Mesenchymal stem cell (in vitro differentiated cells and primary cell): ENCODE measurements around the gene COL23A1.

Experiments
- DNase-seq: peaks from one replicate; pipeline ENCODE4 v3.0.0-alpha.2; 2013
- H2AFZ ChIP-seq: one replicate; pipeline ENCODE4 v1.6.1; 2013; ENCODE audit warnings: low read depth, mild to moderate bottlenecking, control low read depth, inconsistent platforms, low read length, moderate library complexity
- H2AK5ac ChIP-seq: 2 replicates; pipeline ENCODE4 v1.6.1; 2013; ENCODE audit warnings: low read length, moderate library complexity, mild to moderate bottlenecking, inconsistent platforms; ENCODE audit not compliant: severe bottlenecking
- H2BK120ac ChIP-seq: one replicate; pipeline ENCODE4 v1.6.1; 2013; ENCODE audit warnings: low read depth, mild to moderate bottlenecking, inconsistent platforms, low read length, moderate library complexity
- H2BK12ac ChIP-seq, 2 experiments: one replicate each; pipeline ENCODE4 v1.6.1; 2013; ENCODE audit warnings: inconsistent platforms in 2 of 2, low read length in 2 of 2, mild to moderate bottlenecking in 2 of 2, moderate library complexity in 2 of 2, control low read depth in 1 of 2
- H2BK15ac ChIP-seq: one replicate; pipeline ENCODE4 v1.6.1; 2013; ENCODE audit warnings: mild to moderate bottlenecking, low read depth, inconsistent platforms; ENCODE audit not compliant: poor library complexity, severe bottlenecking
- H2BK5ac ChIP-seq: 2 replicates; pipeline ENCODE4 v1.6.1; 2013; ENCODE audit warnings: low read depth, mild to moderate bottlenecking, low read length, control low read depth, inconsistent platforms; ENCODE audit not compliant: poor library complexity, severe bottlenecking
- H3K14ac ChIP-seq, 2 experiments: one replicate each; pipeline ENCODE4 v1.6.1; 2013; ENCODE audit warnings: inconsistent platforms in 2 of 2, low read length in 2 of 2, control low read depth in 1 of 2, mild to moderate bottlenecking in 1 of 2, moderate library complexity in 1 of 2
- H3K18ac ChIP-seq, 2 experiments: one replicate each; pipeline ENCODE4 v1.6.1; 2013; ENCODE audit warnings: inconsistent platforms in 2 of 2, low read length in 2 of 2, control low read depth in 1 of 2, low read depth in 1 of 2, mild to moderate bottlenecking in 1 of 2
- H3K23ac ChIP-seq, 2 experiments: one replicate each; pipeline ENCODE4 v1.6.1; 2013; ENCODE audit warnings: inconsistent platforms in 2 of 2, low read length in 2 of 2, mild to moderate bottlenecking in 2 of 2, moderate library complexity in 2 of 2, control low read depth in 1 of 2
- H3K27ac ChIP-seq: 2 replicates; pipeline ENCODE4 v1.5.1; 2013; ENCODE audit warnings: mild to moderate bottlenecking, moderate library complexity, low read length, control low read depth, inconsistent platforms; ENCODE audit not compliant: poor library complexity, severe bottlenecking
- H3K27me3 ChIP-seq, 2 experiments: 2 replicates each; pipeline versions ENCODE4 v1.6.1 to v1.7.0; 2013; ENCODE audit warnings: low read length in 2 of 2, mild to moderate bottlenecking in 2 of 2, moderate library complexity in 2 of 2, control low read depth in 1 of 2, inconsistent platforms in 1 of 2; ENCODE audit not compliant: control insufficient read depth in 1 of 2, insufficient read depth in 1 of 2
- H3K36me3 ChIP-seq, 2 experiments: 2 replicates each; pipeline versions ENCODE4 v1.6.1 to v1.7.0; 2013; ENCODE audit warnings: low read length in 2 of 2, control low read depth in 1 of 2, inconsistent platforms in 1 of 2, low read depth in 1 of 2, mild to moderate bottlenecking in 1 of 2; ENCODE audit not compliant: insufficient read depth in 2 of 2, control insufficient read depth in 1 of 2
- H3K4ac ChIP-seq, 2 experiments: one replicate each; pipeline ENCODE4 v1.6.1; 2013; ENCODE audit warnings: inconsistent platforms in 2 of 2, low read length in 2 of 2, mild to moderate bottlenecking in 2 of 2, moderate library complexity in 2 of 2, control low read depth in 1 of 2, low read depth in 1 of 2
- H3K4me1 ChIP-seq: 2 replicates; pipeline ENCODE4 v1.6.1; 2013; ENCODE audit warnings: low read depth, low read length, control low read depth; ENCODE audit not compliant: control insufficient read depth, insufficient read depth
- H3K4me2 ChIP-seq: 2 replicates; pipeline ENCODE4 v1.6.1; 2013; ENCODE audit warnings: low read length, mild to moderate bottlenecking, inconsistent platforms; ENCODE audit not compliant: poor library complexity, severe bottlenecking
- H3K4me3 ChIP-seq, 2 experiments: 2 replicates each; pipeline versions ENCODE4 v1.5.1 to v1.7.0; 2013; ENCODE audit warnings: low read length in 2 of 2, mild to moderate bottlenecking in 2 of 2, control low read depth in 1 of 2, low read depth in 1 of 2; ENCODE audit not compliant: insufficient read depth in 1 of 2
- H3K79me1 ChIP-seq: replicated peaks from 2 replicates; pipeline ENCODE4 v1.6.1; 2013; ENCODE audit warnings: mild to moderate bottlenecking, control low read depth, low read length, inconsistent platforms; ENCODE audit not compliant: poor library complexity, severe bottlenecking
- H3K9ac ChIP-seq: 2 replicates; pipeline ENCODE4 v1.7.0; 2013; ENCODE audit warnings: mild to moderate bottlenecking, low read length, moderate library complexity
- H3K9me3 ChIP-seq: 2 replicates; pipeline ENCODE4 v1.7.0; 2013; ENCODE audit warnings: mild to moderate bottlenecking, low read length; ENCODE audit not compliant: control insufficient read depth
- H4K8ac ChIP-seq: one replicate; pipeline ENCODE4 v1.6.1; 2013; ENCODE audit warnings: inconsistent platforms, mild to moderate bottlenecking, low read length, moderate library complexity
- H4K91ac ChIP-seq: one replicate; pipeline ENCODE4 v1.6.1; 2013; ENCODE audit warnings: mild to moderate bottlenecking, low read length, inconsistent platforms
- WGBS: methylation state at CpG from one replicate; pipeline ENCODE4 v1.1.7; 2013; ENCODE audit warnings: mixed read lengths; 5-methylcytosine and 5-hydroxymethylcytosine counted together

Gene COL23A1

DNA sequence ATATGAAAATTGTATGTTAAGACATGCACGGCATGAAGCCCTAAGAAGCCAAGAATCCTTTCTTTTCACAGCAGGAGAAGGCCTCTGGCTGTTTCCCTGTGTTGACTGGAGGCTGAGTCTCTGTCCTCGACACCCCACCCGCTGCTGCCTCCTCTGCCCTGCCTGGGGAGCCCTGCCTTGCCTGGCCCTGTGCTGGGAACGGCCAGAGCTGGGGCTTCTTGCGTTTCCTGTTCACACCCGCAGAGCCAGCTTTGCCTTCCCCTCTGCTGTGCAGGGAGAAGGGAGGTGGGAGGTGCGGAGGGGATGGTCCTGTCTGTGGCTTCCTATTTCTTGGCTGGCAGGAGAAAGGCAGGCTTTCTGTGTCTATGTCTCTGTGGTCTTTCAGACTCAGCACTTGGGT lies 396.2 kb downstream of the COL23A1 start:
- no peak overlapping the region for H2BK15ac ChIP-seq
- no peak overlapping the region for H4K8ac ChIP-seq
- no peak overlapping the region for H3K4me2 ChIP-seq
- H2BK5ac ChIP-seq, result no peak overlapping the region
- H3K9me3 ChIP-seq, result no peaks in the 10 kb centered on the region
- H3K4me3 ChIP-seq, result no peak overlapping the region
- H2AK5ac ChIP-seq, result no peak overlapping the region
- no peak overlapping the region for H3K9ac ChIP-seq
- H3K23ac ChIP-seq, result no peak overlapping the region
- no peak overlapping the region for H3K18ac ChIP-seq
- H2BK12ac ChIP-seq, result no peak overlapping the region
- H3K79me1 ChIP-seq, result no peaks in the 10 kb centered on the region
- WGBS, result 43% methylated on average over 7 of the region's 7 CpGs
- no peak overlapping the region for H3K27ac ChIP-seq
- no peak overlapping the region for H3K14ac ChIP-seq
- DNase-seq, result no peak
- no peaks in the 10 kb centered on the region for H3K36me3 ChIP-seq
- H4K91ac ChIP-seq, result no peak overlapping the region
- H2BK120ac ChIP-seq, result no peak overlapping the region
- no peak overlapping the region for H2AFZ ChIP-seq
- H3K4ac ChIP-seq, result no peak overlapping the region
- H3K4me1 ChIP-seq, result no peaks in the 10 kb centered on the region
- H3K27me3 ChIP-seq, result peaks cover 21 to 23% of the 10 kb centered on the region in 2 experiments

DNA sequence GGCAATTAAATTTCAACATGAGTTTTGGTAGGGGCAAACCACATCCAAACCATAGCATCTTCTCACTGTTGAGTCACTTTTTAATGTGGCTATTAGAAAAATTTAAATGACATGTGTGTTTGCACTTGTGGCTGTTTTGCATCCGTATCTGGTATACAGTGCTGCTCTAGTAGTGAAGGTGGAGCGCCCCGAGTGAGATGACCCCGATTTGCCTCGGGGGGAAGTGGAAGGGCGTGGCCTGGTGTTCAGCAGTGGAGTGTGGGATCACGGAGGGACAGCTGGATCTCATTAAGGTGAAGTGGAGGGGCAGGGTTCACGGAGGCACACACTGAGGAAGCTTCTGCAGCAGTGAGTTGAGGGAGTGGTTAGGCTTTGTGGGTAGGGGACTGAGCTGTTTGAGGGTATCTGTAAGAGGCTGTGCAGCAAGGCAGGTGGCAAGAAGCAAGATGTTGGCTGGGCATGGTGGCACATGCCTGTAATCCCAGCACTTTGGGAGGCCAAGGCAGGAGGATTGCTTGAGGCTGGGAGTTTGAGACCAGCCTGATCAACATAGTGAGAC lies 396.9 kb downstream of the COL23A1 start:
- Histone ChIP-seq H3K79me1 (no peaks in the 10 kb centered on the region), H3K18ac (no peak overlapping the region), H3K36me3 (no peaks in the 10 kb centered on the region), H2BK12ac (no peak overlapping the region), H4K8ac (no peak overlapping the region), H2BK120ac (no peak overlapping the region), H3K9ac (no peak overlapping the region), H2AFZ (no peak overlapping the region), H3K27me3 (peaks cover 21 to 23% of the 10 kb centered on the region in 2 experiments), H2BK15ac (no peak overlapping the region), H3K4ac (no peak overlapping the region), H3K4me2 (no peak overlapping the region), H3K23ac (no peak overlapping the region), H3K14ac (no peak overlapping the region), H3K9me3 (no peaks in the 10 kb centered on the region), H3K4me3 (no peak overlapping the region), H2AK5ac (no peak overlapping the region), H4K91ac (no peak overlapping the region), H3K4me1 (no peaks in the 10 kb centered on the region), H2BK5ac (no peak overlapping the region), H3K27ac (no peak overlapping the region)
- no peak for DNase-seq
- 79% methylated on average over 8 of the region's 8 CpGs for WGBS

DNA sequence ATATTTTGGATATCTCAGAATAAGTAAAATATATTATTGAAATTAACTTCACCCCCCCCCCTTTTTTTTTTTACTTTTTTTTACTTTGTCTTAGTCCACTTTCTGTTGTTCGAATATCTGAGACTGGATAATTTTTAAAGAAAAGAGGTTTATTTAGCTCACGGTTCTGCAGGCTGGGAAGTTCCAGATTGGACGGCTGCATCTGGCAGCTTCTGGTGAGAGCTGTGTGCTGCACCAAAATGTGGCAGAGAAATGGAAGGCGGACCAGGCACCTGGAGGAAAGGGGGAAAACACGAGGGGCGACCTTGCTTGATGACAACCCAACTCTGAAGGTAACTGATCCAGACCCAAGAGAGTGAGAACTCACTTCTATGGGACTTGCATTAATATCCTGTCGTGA lies 397.4 kb downstream of the COL23A1 start:
- H4K8ac ChIP-seq, result no peak overlapping the region
- H3K27ac ChIP-seq, result no peak overlapping the region
- H2AFZ ChIP-seq, result no peak overlapping the region
- no peak overlapping the region for H3K23ac ChIP-seq
- H2BK15ac ChIP-seq, result no peak overlapping the region
- peaks cover 21 to 23% of the 10 kb centered on the region in 2 experiments for H3K27me3 ChIP-seq
- H3K4me2 ChIP-seq, result no peak overlapping the region
- H3K18ac ChIP-seq, result no peak overlapping the region
- no peak for DNase-seq
- H2BK12ac ChIP-seq, result no peak overlapping the region
- no peak overlapping the region for H3K14ac ChIP-seq
- H3K9me3 ChIP-seq, result no peaks in the 10 kb centered on the region
- no peak overlapping the region for H2BK120ac ChIP-seq
- 93% methylated on average over 7 of the region's 7 CpGs for WGBS
- no peaks in the 10 kb centered on the region for H3K79me1 ChIP-seq
- no peak overlapping the region for H4K91ac ChIP-seq
- H3K4ac ChIP-seq, result no peak overlapping the region
- H2AK5ac ChIP-seq, result no peak overlapping the region
- no peak overlapping the region for H2BK5ac ChIP-seq
- no peaks in the 10 kb centered on the region for H3K4me1 ChIP-seq
- H3K4me3 ChIP-seq, result no peak overlapping the region
- no peaks in the 10 kb centered on the region for H3K36me3 ChIP-seq
- H3K9ac ChIP-seq, result no peak overlapping the region

DNA sequence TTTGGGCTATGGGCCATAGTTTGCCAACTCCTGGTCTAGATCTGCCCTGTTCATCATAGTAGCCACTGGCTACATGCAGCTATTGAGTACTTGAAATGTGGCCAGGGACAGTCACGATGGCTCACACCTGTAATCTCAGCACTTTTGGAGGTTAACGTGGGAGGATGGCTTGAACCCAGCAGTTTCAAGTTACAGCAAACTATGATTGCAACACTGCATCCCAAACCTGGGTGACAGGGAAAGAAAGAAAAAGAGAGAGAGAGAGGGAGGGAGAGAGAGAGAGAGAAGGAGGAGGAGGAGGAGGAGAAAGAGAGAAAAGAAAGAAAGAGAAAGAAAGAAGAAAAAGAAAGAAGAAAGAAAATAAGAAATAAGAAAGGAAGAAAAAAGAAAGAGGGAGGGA lies 397.9 kb downstream of the COL23A1 start:
- H3K27me3 ChIP-seq, result peaks cover 21 to 23% of the 10 kb centered on the region in 2 experiments
- H2BK15ac ChIP-seq, result no peak overlapping the region

More for the DNA sequence above, 397.9 kb downstream of the COL23A1 start:
- Histone ChIP-seq H3K27ac (no peak overlapping the region), H2AK5ac (no peak overlapping the region), H3K4me3 (no peak overlapping the region), H4K91ac (no peak overlapping the region), H3K4ac (no peak overlapping the region), H3K79me1 (no peaks in the 10 kb centered on the region), H3K18ac (no peak overlapping the region), H3K36me3 (no peaks in the 10 kb centered on the region), H3K9me3 (no peaks in the 10 kb centered on the region), H3K14ac (no peak overlapping the region), H2BK120ac (no peak overlapping the region), H3K4me2 (no peak overlapping the region), H2BK5ac (no peak overlapping the region), H4K8ac (no peak overlapping the region), H2AFZ (no peak overlapping the region), H3K4me1 (no peaks in the 10 kb centered on the region), H3K9ac (no peak overlapping the region), H2BK12ac (no peak overlapping the region), H3K23ac (no peak overlapping the region)
- no peak for DNase-seq
- WGBS, result 94% methylated on average over 2 of the region's 2 CpGs
